Daoy (cell line): ENCODE results near the gene TEX19. TPM values are rescaled to one million over a fixed set of nuclear protein-coding genes. Genes with fewer than 3 reads are reported as not detected.

ENCODE experiments used
- DNase-seq: peaks from one replicate; pipeline ENCODE4 v3.0.0-alpha.2; 2015; ENCODE audit warnings: low read depth
- total RNA-seq: library from RNA; depleted of rRNA; stranded (reverse); fragments of >200 nt; shearing (Covaris generic); gene quantifications from 2 replicates; pipeline ENCODE4 v1.2.3, GENCODE V29; 2014; rRNA removed

Gene TEX19
- not detected in 2 replicates for total RNA-seq

DNA sequence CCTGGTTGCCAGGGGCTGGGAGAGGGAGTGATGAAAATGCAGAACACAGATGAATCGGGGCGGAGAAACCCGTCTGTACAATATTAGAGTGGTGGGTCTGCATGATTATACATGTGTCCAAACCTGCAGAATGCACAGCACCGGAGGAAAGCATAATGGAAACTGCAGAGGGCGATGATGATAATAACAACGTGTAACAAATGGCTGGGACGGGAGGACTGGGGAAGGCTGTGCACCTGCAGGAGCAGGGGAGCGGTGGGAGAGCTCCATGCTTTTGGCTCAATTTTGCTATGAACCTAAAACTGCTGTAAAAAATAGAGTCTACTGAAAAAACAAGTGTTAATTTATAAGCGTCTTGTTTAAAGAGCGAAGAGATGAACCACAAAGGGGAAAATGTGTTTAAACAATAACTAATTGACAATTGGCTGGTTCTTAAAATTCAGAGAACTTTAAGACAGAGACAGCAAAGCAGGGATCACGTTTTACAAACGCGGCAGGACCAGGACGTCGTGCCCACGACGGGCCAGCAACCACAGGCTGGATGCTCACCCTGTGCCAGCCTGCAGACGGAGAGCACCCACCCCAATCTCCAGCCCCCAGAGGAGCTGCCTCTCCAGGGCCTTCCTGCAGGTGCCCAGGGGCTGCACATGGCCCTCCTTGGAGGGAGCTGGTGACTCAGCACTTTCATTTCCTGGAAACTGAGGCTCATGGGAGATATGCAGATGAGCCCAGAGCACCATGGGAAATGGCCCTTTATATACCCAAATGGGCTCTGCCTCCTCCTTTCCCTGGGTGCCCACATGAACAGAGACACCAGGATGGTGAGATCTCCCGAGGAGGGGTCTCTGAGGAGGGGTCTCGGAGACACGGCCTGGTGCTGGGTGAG lies at the start of gene TEX19:
TSS of gene TEX19 (plus strand) at position 783 of the 886 bp plus-strand sequence. CDS start 2,904 bp downstream, outside the sequence.
- DNase-seq = no peak

DNA sequence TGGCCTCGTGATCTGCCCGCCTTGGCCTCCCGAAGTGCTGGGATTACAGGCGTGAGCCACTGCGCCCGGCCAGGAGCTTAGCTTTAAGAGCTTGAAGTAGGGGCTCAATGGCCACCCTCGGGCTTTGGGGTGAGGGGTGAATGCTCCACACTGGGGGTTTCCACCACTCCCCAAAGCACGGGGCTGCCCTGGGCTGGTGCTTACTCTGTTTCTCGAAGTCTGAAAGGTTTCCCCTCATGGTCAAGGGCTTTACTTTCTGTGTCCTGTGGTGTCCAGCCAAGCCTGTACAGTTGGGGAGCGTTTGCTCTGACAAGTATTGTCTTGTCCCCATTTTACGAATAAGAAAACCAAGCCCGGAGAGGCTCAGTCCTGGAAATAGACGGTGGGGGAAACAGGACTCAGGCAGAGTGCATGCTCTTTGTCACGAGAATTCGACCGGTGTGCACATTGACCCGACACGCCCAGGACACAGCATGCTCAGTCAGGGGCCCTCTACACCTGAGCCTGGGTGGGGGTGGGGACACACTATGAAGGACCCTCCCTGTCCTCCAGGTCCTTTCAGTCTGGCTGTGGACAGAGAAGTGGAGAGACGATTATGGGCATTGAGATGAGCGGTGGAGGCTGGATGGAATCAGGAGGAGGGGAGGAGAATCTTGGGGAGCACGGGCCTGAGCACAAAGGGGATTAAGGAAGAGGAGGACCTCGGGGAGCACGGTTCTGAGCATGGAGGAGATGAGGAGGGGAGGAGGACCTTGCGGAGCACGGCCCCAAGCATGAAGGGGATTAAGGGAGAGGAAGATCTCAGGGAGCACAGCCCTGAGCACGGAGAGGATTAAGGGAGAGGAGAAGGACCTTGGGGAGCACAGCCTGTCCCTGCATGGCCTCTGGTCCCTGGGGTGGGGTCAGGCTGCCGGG lies 49.1 kb upstream of the TEX19 start:
- DNase-seq = no peak

- no peak for DNase-seq
Measured at GRCh38 chr17:82310877-82311276, 48.2 kb upstream of the TEX19 start.

GRCh38 chr17:82311971-82312370 lies 47.1 kb upstream of the TEX19 start:
- DNase-seq = no peak

- no peak for DNase-seq
Measured at GRCh38 chr17:82313195-82314011, 45.6 kb upstream of the TEX19 start.

- DNase-seq = no peak
Measured at GRCh38 chr17:82314012-82314726, 44.9 kb upstream of the TEX19 start.

DNA sequence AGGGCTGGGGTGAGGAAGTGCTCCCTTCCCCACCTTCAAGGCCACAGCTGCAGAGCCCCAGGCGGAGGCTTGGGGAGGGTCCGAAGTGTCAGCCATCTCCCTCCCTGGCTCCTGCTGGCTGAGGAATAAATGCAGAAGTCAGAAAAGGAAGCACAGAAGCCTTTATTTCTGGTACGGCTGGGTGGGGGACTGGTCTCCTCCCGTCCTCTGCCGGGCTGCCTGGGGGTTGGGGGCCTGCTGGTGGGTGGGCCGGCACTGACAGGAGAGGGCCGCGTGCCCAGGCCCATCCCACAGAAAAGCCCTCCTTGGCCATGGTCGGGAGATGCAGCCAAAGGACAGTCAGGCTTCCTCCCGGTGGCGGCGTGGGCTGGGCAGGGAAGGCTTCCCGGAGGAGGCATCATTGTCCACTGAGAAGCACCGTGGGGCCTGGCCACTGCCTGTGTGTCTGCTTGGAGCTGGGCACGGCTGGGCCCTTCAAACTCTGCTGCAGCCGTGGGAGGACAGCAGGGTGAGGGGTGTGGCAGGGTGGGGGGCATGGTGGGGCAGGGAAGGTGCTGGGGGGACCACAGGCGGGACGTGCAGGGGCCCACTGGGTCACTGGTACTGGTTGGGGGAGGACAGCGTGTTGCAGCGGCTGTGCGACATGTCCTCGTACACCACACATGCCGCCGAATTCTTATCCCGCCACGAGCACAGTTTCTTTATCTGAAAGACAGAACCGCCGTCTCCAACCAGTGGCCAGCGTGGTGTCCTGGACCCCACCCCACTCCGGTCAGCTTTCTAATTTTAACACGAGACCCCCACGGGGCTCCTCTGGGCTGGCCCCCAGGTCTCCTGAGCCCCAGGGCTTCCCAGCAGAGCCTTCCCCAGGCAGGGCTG lies 44.1 kb upstream of the TEX19 start:
- no peak for DNase-seq

- DNase-seq = no peak
Measured at GRCh38 chr17:82315703-82316358, 43.2 kb upstream of the TEX19 start.

DNA sequence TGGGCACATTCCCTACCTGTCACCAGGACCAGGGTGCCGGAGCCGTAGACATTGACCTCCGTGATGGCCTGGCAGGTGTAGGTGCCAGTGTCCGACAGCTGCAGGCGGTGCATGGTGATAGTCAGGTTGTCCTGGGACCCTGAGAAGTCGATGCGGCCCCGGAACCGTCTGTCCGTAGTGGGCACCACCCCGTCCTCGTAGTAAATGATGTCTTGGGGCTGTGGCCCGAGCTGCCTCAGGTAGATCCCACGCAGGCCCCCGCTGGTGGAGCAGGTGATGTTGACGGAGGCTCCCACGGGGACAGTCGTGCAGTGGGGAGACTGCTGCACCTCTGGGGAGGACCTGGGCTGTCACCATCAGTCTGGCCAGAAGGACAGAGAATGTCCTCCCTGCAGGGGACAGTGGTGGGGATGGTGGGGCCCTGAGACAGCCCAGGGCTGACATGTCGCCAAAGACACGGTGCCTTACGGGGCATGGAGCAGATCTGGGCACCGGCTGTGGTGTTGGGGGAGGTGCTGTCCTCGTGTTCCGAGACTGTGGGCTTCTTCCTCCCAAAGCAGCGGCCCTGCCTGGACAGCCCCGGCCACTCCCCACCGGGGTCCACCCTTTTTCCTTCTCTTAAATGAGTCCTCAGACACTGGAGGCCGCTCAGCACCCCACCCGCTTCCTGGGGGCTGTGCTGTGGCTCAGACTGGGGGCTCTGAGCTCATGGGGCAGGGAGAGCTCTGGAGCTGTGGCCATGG lies 42.2 kb upstream of the TEX19 start:
- DNase-seq = no peak

- no peak for DNase-seq
Measured at GRCh38 chr17:82317394-82318168, 41.5 kb upstream of the TEX19 start, which contains the start of gene CD7. Gene CD7, minus strand, starts transcription at chr17:82317608. Its CDS starts 113 bp downstream, at chr17:82317495.

DNA sequence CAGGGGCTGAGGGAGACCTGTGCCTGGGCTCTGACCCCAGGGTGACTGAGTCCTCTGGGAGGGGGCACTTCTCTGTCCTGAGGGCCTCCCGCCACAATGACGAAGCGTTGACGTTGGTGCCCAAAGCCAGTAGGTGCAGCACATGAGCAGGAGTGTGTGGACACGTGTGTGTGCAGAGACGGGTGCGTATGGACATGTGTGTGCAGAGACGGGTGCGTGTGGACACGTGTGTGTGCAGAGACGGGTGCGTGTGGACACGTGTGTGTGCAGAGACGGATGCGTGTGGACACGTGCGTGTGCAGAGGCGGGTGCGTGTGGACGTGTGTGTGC lies 40.9 kb upstream of the TEX19 start:
- no peak for DNase-seq

DNA sequence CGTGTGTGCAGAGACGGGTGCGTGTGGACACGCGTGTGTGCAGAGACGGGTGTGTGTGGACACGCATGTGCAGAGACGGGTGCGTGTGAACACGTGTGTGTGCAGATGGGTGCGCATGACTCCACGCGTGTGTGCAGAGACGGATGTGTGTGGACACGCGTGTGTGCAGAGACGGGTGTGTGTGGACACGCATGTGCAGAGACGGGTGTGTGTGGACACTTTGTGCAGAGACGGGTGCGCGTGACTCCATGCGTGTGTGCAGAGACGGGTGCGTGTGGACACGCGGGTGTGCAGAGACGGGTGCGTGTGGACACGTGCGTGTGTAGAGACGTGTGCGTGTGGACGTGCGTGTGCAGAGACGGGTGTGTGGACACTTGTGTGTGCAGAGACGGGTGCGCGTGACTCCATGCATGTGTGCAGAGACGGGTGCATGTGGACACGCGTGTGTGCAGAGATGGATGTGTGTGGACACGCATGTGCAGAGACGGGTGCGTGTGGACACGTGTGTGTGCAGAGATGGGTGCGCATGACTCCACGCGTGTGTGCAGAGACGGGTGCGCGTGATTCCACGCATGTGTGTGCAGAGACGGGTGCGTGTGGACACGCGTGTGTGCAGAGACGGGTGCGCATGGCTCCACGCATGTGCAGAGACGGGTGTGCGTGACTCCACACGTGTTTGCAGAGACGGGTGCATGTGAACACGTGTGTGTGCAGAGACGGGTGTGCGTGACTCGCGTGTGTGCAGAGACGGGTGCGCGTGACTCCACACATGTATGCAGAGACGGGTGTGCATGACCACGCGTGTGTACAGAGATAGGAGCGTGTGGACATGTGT lies 40.1 kb upstream of the TEX19 start:
- no peak for DNase-seq

DNA sequence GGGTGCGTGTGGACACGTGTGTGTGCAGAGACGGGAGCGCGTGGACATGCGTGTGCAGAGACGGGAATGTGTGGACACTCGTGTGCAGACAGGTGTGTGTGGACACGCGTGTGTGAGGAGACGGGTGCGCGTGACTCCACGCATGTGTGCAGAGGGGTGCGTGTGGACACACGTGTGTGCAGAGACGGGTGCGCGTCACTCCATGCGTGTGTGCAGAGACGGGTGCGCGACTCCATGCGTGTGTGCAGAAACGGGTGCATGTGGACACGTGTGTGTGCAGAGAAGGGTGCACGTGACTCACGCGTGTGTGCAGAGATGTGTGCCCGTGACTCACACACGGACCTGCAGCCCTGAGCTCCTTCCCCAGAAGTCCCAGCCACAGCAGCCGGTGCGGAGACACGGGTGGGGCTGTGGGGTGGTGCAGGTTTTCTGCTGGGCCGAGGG lies 39.4 kb upstream of the TEX19 start:
- no peak for DNase-seq

DNA sequence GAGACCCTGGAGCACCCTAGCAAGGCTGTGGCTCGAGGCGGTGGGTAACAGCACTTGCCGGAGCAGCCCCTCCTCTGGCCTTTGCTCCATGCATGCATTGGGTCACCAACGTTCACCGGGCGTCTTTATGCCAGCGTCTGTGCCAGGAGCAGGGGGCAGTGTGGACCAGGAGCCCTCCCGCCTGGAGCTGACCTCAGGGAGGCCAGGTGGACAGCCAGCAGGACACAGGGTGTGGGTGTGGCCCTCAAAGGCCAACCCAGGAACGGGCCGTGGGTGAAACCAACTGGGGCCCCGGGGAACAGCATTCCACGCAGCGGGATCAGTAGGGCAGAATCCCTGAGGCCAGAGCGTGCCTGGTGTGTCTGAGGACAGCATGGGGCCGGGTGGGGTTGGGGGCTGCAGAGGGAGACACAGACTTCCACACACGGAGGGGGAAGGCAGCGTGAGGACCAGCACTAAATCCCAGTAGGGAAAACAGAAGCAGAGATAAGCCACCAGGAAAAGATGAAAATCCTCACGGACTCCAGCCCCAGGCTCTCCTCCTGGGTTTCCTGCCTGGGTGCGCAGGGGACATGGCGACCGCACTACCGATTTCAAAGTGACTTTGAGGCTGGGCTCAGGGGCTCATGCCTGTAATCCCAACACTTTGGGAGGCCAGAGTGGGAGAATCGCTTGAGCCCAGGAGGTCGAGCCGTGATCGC lies 38.8 kb upstream of the TEX19 start:
- no peak for DNase-seq

DNA sequence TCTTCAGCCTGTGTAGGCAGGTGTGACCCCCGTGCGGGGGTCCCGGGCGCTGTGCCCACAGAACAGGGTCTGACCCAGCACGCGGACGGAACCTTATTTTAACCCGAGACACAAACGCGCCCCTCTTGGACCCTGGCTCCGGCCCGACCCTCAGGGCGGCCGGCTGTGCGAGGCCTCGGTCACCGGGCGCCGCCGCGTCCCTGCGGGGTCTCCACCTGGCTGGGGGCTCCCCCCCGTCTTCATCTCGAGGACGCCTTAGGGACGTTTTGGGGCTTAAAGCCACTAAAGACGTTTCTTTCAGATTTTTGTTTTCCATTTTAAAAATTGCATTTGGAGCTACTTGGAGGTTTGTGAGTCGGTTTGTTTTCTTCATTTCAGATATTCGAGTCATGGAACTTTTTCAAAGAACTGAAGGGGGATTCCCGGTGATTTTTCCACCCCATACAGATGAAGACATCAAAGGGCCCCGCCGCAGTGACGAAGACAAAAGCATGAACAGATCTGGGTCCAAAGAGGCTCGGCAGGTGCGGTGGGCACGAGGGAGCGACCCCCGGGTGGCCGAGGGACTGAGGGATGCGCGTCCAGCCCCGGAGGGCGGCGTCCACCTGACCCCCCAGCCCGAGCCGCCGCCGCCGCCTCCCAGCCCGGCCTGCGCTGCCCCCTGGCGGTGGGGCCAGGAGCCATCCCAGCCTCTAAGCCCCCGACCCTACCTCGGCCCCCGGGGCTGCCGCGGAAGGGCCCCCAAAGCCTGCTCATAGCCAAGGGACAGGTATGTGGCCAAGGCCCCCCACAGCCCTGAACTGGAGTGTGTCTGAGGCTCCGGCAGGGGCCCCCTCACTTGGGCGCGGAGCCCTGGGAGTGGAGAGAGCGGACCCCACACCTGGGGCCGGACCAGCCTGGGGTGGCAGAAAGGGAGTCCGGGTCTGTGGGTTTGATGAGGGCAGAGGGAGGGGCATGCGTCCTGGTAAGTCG lies 37.8 kb upstream of the TEX19 start:
- peak; percentile 43 for DNase-seq
